Peyer's patch (tissue), 4 donors: ENCODE data around the gene KIT.

Experiments
- POLR2A ChIP-seq, 2 donors: fragments of 450-650 bp; IDR thresholded peaks; one replicate each; pipeline ENCODE4 v1.5.1; 2017; ENCODE audit warnings: antibody characterized with exemption in 2 of 2, mild to moderate bottlenecking in 2 of 2, moderate library complexity in 2 of 2
- TF ChIP-seq, protein P1 (sequence below), 6 experiments: fragments of 450-650 bp in 4 of 6; fragments of 200-600 bp in 2 of 6; sonication (generic) in 1 of 6; IDR thresholded peaks; one replicate each; pipeline ENCODE4 v1.5.1; 2017 to 2019; ENCODE audit warnings: antibody characterized with exemption in 6 of 6, mild to moderate bottlenecking in 3 of 6, moderate library complexity in 1 of 6

GRCh38 chr4:54731976-54732375, 74.2 kb downstream of the KIT start:
- TF ChIP-seq, protein P1, sequence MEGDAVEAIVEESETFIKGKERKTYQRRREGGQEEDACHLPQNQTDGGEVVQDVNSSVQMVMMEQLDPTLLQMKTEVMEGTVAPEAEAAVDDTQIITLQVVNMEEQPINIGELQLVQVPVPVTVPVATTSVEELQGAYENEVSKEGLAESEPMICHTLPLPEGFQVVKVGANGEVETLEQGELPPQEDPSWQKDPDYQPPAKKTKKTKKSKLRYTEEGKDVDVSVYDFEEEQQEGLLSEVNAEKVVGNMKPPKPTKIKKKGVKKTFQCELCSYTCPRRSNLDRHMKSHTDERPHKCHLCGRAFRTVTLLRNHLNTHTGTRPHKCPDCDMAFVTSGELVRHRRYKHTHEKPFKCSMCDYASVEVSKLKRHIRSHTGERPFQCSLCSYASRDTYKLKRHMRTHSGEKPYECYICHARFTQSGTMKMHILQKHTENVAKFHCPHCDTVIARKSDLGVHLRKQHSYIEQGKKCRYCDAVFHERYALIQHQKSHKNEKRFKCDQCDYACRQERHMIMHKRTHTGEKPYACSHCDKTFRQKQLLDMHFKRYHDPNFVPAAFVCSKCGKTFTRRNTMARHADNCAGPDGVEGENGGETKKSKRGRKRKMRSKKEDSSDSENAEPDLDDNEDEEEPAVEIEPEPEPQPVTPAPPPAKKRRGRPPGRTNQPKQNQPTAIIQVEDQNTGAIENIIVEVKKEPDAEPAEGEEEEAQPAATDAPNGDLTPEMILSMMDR (IDR thresholded peaks at IDR 0.05), result no peak
- no peak for TF ChIP-seq POLR2A (IDR thresholded peaks at IDR 0.05)
